CD4-positive, alpha-beta T cell treated with Interleukin-10 for 1 hour (primary cell): ENCODE measurements around the gene KLHL25.
"Not testable (repeated sequence)": the region's sequence is repeated elsewhere in the genome, so short reads cannot be mapped to it uniquely, and the experiment has no call there.

Experiments used
- DNase-seq: peaks from one replicate; pipeline ENCODE4 v3.0.0-alpha.2; 2020

Gene KLHL25

DNA sequence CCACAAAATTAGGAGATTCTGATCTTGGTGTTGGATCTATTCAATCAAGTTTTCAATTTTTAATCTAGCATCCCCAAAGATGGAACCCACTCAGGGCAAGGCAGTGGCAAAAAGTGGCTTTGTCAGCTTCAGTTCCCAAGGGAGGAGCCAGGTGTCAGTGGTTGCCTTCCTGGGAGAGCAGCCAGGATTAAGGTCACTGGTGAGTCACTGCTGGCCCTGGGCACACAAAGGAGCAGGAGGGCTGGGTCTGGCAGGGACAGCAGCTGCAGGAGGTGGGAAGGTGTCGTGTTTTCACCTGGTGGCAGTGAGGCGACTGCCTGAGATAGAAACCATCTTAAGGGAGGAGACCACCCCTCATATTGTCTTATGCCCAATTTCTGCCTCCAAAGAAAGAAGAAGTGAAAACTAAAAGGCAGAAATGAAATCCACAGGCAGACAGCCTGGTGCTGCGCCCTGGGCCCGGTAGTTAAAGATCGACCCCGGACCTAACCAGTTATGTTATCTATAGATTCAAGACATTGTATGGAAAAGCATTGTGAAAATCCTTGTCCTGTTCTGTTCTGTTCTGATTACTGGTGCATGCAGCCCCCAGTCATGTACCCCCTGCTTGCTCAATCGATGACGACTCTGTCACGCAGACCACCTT lies 5.9 kb upstream of the KLHL25 start:
- DNase-seq = no peak

DNA sequence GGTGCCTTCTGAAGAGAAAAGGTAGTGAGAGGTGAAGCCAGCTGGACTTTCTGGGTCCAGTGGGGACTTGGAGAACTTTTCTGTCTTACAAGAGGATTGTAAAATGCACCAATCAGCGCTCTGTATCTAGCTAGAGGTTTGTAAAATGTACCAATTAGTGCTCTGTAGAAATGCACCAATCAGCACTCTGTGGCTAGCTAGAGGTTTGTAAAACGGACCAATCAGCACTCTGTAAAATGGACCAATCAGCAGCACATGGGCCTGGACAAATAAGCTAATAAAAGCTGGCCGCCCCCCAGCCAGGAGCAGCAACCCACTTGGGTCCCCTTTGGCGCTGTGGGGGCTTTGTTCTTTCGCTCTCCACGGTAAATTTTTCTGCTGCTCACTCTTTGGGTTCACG lies 1.6 kb upstream of the KLHL25 start:
- not testable (repeated sequence) for DNase-seq

DNA sequence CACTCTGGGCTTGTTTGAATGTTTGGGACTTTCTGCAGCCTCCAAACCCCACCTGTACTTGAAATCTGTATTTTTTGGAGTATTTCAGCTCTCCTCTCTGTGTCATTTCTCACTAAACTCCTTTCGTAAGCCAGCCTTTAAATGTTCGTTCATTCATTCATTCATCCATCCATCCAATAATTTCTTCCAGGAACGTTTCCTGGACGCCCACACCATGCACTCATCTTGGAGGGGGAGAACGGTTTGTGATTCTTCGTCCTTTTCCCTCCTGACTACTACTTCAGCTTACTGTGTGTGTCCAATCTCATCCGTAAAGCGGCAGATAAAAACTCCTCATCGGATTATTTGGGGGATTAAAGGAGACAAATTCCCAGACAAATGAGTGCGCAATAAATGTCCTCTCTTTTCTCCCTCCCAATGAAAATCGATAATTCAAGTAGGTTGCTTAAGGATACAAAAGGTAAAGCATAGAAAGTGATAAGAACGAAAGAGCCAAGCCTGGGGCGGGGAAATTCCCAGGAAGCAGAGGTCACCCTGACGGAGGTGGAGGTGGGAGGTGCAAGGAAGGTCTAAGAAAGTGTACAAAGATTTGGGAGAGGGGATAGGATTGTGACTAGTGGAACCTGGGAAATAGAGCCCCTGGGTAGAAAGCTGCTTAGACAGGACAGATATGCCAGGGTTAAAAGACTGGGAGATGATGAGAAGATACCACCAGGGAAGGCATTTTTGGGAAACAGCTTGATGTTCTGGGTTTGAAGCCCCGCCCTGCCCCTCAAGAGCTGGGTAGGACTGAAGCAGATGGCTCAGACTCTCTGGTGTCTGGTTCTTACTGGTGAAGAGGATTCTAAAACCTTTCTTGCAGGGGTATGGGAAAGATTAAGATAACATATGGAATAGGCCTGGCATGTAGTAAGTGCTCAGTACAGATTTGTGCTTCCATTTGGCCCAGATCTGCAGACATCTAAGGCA lies 896 bp upstream of the KLHL25 start:
- DNase-seq = no peak

DNA sequence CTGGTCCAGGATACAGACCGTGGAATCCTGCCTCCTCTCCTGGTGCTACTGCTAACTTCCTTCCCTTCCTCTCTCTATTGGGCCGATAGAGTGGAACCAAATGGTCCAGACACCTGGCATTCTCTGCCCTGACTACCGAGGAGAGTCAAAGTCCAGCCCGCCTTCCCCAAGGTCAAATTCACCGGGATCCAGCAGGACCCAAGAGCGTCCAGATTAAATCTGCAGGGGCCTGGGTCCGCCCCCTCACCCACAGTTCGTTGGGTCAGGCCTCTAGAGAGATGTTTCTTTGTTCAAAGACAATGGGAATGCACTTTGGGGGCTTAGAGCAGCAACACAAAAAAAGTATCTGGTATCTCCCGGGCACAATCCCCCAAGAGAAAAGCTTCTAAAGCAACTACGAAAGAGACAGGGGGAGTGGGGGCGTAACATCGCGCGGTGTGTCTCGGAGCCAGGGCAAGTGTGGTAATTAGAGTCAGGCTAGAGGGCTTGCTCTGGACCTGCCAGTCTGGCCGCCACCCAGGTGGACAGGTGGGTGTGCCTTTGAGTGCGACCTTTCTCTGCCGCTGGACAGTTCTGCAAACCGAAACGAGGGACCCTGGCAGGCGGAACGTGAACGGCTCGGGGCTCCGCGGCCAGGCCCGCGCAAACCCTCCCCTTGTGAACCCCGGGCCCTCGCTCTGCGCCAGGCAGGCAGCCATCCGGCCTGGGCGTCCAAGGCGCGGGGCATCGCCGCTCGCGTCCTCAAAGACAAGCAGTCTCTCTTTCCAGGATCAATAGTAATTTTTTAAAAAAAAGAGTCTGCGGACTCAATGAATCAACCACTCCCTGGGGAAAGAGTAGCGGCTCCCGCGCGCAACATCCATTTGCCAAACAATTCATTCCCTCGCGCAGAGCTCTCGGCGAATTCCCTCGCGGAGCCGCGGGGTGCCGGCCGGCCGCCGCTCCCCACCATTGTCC lies 806 bp downstream of the KLHL25 start:
- peak; percentile 32 for DNase-seq

DNA sequence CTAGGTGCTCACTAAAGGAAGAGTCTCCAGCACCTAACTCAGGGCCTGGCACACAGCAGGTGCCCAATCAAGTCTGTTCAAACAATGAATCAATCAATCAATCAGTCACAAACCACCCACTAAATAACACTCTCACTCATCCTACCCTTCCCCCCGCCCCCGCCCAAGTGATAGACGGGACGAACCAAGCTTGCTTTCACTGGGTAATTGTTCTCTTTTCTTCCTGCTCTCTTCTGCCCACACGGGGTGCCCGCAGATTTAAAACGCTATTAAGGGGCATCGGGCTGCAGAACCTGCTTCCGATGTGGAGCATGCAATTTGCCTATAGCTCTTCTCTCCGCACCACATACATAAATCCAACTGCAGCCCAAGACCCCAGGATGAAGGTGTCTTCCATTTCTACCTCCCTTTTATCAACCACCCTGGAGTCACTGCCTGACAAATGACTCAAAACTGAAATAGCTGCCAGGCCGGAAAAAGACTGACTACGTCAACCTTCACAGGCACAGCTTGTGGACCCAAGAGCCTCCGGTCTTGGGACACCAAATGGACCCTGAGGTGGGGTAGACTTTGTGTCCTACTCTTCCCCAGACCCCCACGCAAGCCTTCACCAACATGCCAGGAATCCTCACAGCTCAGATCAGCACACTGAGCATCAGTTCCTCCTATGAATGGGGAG lies 1.7 kb downstream of the KLHL25 start:
- peak; percentile 29 for DNase-seq

DNA sequence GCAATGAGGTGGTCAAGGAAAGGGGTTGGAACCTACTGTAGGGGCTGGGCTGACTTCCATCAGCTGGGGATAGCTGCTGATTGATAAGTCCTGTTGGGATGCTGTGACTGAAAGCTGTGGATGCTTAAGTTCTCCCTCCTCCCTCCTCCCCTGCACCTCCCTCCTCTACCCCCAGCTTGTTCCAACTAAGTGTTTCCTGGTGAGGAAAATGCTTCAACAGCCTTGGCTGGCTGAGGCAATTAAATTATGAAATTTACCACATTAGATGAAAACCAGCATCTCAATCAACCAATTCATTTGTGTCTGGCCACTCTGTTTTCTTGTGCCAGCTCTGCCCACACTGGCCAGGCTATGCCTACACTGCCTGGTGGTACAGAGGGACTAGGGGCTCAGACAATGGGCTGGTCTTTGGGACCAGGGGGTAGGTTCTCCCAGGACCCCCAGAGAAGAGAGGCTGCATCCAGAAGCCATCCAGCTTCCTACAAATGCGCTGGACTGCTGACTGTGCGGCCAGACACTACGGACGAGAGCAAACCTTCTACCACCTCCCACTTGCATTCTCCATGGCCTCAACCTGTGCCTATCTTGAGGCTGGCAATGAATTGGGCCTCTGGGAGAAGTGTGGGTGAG lies 2.5 kb downstream of the KLHL25 start:
- no peak for DNase-seq

DNA sequence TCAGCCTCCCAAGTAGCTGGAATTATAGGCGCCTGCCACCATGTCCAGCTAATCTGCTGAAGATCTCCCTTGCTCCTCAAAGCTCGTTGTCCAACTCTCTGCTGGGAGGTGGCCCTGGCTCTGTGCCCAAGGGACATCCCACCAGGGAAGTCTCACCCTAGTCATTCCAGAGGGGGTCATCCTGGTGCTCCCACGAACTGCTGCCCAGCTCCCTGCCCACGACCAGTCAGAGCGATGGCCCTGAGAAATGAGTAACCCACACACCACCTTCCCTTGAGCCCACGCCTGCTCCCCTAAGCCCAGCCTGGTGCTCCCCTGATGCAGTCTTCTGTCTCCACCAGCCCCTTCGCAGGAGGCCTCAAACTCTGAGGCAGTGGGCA lies 5.2 kb downstream of the KLHL25 start:
- DNase-seq = no peak

DNA sequence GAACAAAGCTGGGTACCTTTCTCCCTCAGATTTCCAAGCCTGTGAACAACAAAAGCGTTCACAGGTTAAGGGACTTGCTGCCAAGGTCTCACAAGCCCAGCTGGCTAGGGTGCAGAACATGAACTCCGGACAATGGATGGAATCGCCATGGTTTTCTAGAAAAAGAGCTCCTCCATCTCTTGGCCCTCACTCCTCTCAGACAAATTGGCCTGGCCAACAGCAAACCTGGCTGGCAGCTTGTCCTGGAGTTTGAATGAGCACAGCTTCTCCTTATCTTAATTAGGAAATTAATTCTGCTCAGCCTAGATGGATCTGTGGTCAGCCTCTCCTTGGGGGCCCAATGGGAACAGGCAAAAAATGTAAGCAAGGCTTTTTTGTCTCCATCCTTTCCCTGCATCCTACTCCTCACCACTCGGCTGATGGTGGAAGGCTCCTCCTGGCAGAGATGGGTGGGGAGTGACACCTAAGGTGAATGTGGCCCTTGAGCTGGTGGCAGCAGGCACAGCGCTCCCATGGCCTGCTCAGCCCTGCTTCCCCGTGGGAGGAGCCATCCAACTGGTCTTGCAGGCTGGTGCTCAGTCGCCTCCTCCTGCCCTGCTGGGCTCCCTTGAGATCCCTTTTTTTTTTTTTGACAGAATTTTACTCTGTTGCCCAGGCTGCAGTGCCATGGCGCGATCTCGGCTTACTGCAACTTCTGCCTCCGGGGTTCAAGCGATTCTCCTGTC lies 5.8 kb downstream of the KLHL25 start:
- DNase-seq = no peak

DNA sequence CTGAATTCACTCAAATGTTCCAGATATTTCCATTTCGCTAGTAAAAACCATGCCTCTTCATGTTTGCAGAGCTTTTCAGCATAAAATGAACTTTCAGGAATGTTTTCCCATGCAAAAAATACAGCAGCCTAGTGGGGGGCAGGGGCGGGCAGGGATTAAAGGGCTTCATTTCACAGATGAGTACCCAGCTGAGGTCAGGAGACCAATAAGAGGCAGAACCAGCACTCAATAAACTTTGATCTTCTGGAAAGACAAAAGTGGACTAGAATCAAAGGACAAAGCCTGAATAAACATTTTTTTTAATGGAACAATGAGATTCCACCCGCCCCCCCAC lies 8.0 kb downstream of the KLHL25 start:
- no peak for DNase-seq

DNA sequence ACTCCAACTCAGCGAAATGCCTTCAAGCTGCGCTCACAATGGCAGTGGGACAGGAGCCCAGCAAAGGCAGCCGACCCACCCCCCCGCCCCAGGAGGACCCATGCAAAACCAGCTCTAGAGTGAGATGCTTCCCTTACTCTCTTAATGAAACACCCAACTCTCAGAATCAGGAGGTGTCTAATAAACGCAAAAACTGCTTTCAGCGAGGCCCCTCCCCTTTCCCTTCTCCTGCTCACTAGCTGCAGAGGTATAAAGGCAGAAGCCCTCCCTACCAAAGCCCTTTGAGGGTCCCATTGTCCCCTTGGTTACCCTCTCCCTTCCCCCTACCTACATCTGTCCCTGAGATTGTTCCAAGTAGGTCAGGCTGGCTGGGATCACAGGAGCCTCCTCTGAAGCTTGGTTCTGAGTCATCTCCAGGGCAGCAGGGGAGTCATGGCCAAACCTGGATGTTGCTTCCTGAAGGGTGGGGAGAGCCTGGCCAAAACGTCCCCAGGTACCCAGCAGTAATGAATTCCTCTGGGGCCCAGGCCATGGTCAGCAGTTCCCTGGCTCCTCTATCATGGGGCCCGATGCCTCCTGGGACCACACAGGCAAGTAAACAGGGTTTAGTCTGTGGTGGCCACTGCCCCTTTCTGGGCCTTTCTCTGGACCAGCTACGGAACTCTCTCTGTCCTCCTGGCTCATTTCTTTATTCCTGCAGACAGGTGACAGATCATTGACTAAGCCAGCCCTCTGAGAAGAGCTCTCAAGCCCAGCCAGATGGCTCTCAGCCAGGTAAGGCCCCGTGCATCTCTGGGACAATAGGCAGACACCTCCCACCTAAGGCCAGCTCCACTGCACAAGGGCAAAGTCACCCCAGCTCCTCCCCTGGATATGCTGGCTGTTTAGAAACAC lies 8.6 kb downstream of the KLHL25 start:
- DNase-seq = no peak

DNA sequence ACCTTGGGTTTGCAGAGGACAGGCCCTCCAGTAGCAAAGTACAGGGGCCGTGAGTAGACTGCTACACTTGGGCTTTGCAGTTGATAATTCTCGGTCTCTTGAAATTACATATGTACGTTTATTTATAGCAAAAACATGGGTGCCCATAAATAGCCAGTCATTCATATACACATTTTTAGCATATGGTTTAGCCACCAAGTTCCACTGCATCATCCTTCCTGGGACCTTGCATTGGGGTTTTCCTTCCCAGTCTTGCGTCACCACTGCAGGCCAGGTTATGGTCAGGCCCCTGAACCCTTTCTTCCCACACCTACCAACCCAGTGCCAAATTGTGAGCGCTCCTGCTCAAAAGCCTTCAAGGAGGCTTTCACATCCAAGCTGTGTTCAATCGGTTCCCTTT lies 12.7 kb downstream of the KLHL25 start:
- DNase-seq = no peak

DNA sequence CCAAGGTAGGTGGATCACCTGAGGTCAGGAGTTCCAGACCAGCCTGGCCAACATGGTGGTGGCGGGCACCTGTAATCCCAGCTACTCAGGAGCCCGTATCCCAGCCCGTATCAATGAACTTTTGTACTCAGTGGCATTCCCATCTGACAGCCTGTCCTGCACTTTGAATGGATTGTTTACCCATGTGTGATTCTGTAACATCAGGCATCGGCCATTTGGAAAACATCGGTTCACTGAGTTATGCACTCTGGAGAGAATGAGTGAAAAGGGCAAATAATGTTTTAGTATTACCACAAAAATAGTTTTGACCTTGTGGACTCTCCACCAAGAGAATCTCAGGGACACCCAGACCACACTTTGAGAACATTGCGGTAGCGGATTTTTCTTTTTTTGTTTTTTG lies 13.6 kb downstream of the KLHL25 start:
- DNase-seq = no peak

DNA sequence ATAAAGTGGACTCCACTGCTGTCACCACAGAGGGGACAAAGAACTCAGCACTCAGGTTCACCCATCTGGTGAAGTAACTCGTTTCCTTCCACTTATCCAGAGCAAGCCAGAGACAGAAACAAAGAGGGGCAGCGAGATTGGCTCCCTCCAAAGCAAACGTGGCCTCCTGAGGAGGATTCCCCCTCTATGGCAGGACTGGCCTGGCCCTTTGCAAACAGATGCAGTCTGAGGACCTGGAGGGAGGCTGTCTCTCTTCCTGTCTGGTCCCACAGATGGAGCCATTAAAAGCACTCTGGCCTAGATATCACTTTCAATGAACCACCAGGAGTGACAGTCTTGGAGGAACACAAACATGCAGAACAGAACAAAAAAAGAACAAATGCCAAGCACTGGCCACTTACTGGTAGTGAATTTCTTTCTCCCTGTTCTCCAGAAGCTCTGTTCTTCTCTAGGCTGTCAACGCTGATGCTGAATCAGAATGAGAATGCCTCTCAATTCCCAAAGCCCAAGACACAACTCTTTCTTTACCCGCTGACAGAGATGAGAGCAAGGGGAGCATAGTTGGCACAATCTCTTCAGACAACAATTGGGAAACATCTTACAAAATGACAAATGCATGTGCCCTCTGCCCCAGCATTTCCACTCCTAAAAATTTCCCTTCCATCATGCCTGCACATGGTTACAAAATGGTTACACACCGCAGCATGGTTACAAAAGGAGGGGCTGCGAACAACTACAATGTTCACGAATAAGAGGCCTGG lies 14.3 kb downstream of the KLHL25 start:
- DNase-seq = no peak

DNA sequence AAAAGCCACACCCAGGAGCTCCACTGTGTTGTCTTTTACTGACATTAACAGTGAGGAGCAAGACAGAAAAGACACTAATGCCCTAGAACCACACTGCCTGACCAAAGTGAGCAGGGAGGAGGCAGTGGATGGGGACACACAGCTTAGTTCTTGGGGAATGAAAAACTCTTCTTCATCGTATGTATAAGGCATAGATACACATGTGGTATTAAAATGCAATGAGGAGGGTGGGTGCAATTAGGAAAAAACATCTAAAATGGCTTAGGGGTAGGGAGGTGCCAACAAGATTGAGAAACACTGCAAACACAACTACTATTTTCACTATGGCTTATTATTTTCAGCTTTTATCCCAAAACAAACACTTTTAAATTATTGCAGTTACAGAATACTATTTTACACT lies 15.5 kb downstream of the KLHL25 start:
- DNase-seq = no peak

DNA sequence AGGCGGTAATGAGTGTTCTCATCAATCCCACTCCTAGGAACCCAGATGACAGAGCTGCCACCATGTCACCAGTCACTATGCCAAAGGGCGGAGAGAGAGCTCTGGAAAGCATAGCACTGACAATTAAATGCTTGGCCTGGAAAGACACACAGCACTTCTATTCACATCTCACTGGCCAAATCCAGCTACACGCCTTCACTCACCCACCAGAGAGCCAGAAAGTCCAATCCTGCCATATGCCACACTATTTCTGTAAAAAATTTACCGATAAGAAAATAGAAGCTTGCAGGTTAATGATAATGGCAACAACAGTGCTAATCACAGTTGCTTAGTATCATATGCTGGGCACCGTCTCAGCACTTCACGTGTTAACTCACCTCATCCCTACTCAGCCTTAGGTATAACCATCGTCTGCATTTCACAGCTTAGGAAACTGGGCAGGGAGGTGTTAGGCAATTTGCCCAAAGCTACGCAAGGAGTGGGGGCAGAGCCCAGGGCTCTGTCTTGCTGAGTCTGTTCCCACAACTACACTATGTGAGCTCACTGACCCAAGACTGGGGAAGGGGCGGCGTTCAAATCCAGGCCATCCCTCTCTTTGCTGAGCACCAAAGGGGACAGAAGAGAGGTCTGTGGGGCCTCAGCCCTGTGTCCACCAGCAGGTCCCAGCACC lies 16.5 kb downstream of the KLHL25 start:
- DNase-seq = no peak

DNA sequence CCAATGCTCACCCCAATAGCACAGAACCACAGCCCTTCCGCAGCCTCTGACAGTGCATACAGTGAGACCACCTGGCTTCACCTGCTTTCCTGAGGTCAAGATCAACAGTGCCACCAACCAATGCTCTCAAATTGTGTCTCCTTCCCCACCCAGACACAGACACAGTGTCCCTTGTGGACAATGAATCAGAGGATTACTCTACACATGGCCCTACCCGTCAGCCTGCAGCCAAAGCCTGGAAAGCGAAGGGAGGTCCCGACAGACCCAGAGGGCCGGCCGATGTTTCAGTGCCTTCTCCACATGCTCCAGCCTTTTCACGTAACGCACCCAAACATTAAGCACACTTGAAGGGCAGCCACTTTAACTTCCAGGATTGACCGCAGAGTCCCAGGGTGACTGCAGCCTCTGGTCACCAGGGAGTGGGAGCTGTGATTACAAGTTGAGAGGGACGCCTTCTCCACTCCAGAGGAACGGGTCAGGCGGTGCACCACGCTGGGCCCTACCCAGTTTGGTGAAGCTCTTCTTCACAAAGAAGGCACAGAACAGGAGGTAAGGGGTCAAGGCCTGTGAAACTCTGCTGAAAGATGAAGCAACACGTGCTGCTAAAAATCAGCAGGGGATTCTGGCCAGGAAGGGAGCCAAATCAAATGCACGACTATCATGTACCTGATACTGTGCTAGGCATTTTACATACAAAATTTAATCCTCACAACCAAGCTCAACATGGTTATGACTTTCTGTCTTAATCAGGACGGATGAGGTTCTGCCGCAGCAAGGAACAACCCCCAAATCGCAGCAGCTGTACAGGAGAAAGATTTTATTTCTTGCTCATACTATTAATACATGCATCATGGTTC lies 17.2 kb downstream of the KLHL25 start:
- no peak for DNase-seq

DNA sequence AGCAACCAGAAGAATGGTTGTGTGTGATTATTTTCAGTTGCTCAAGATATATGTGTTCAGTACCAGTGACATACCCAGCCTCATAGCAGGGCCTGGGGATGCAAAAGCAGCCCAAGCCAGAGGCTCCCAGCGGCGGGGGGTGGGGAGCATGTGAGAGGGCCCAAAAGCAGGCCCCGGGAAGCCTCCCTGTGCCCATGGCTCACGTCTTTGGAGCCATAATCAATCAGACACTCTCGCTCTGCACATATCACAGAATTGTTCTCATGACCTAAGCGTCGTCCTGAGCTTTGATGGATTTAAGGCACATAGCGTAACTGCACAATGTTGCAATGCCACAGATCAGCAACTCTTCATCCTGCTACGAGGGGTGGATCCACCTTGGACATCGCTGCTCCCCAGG lies 20.8 kb downstream of the KLHL25 start:
- no peak for DNase-seq

DNA sequence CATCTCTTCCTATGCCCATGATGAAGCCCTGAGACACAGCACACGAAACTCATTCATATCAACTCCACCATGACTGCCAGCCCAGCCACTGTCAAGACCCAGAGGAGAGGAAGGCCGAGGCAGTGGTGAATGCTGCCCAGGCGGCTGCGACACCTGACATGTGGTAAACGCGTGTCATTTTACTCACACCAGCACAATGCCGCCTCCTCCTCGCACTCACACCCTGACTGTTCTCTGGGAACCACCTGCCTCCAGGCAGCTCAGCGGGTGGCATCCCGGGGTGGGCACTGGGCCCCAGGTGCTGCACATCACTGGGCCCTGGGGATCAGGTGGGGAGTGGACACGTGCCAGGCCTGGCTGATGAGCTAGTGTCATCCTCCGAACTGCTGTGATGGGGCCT lies 21.5 kb downstream of the KLHL25 start:
- DNase-seq = no peak
